H1 (cell line): ENCODE data around the gene PNPLA8. TPM values are rescaled to one million over a fixed set of nuclear protein-coding genes. Genes with fewer than 3 reads are reported as not detected.

Experiments
- BACH1 ChIP-seq: IDR thresholded peaks from 2 replicates; pipeline ENCODE4 v1.6.1; 2012; ENCODE audit warnings: low read length, improper control_type of control experiment
- CHD2 ChIP-seq: IDR thresholded peaks from 2 replicates; pipeline ENCODE4 v1.6.1; 2012; ENCODE audit warnings: low read length, improper control_type of control experiment
- TAF7 ChIP-seq: optimal IDR thresholded peaks from 2 replicates; pipeline ENCODE3; 2011; ENCODE audit warnings: low read depth, mild to moderate bottlenecking, inconsistent platforms, low read length, moderate library complexity, borderline replicate concordance
- polyA plus RNA-seq, 7 experiments: library from polyadenylated mRNA; depleted of rRNA in 3 of 7; stranded (reverse) in 5 of 7; unstranded in 2 of 7; fragments of >200 nt in 5 of 7; fragments of 200-250 nt in 2 of 7; gene quantifications; 1 replicate in 5 of 7; 2 replicates in 1 of 7; 4 replicates in 1 of 7; pipeline versions ENCODE4 v1.2.1 to v1.2.3, GENCODE V29; 2011 to 2013; ENCODE audit warnings: missing spikeins in 2 of 7, mixed read lengths in 2 of 7
- total RNA-seq: library from RNA; stranded (reverse); fragmentation: NEBNext Ultra II Directional; extraction: Animal tissue kit (Norgen Biotek cat#: 25700); gene quantifications from 2 replicates; pipeline ENCODE4 v1.2.1, GENCODE V29; 2021

The PNPLA8 gene
- total and polyA plus RNA-seq, 2 of the 8 experiments (the other 6 are each of a cell fraction or from before 2014, with no cell fraction given): 3.8 to 11.2 TPM

- TF ChIP-seq CHD2 (no peak), TAF7 (no peak), BACH1 (no peak)
Measured at GRCh38 chr7:108431099-108431498, 94.8 kb downstream of the PNPLA8 start (continued).
